GM18517 (cell line): Measurements from ENCODE around the gene C1QBP.
"Not testable (repeated sequence)": the region's sequence is repeated elsewhere in the genome, so short reads cannot be mapped to it uniquely, and the experiment has no call there.

Source experiments
- ATAC-seq: cut with Tn5 transposase; IDR thresholded peaks from one replicate; pipeline ENCODE4 v1.9.1; 2021; ENCODE audit warnings: mild to moderate bottlenecking, moderate library complexity; ENCODE audit not compliant: unreplicated experiment

Gene C1QBP

DNA sequence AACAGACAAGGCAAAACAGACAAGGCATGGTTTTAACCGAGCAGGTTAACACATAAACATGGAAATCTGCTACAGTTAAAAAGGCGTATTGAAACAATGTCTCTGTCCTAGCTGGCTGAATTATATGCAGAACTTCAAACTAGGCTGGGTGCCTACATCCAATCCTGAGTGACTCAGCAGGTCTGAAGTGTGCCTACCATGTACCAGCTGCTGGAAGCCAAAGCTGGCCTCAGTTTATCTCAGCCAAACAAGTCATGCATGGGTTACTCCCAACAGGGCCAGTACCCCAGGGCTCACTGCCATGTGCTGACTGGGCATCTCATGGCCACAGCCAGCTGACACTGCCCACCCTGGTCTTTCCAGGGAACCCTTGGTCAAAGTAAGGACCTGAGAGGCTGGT, 4.0 kb downstream of the C1QBP start:
- no peak for ATAC-seq

DNA sequence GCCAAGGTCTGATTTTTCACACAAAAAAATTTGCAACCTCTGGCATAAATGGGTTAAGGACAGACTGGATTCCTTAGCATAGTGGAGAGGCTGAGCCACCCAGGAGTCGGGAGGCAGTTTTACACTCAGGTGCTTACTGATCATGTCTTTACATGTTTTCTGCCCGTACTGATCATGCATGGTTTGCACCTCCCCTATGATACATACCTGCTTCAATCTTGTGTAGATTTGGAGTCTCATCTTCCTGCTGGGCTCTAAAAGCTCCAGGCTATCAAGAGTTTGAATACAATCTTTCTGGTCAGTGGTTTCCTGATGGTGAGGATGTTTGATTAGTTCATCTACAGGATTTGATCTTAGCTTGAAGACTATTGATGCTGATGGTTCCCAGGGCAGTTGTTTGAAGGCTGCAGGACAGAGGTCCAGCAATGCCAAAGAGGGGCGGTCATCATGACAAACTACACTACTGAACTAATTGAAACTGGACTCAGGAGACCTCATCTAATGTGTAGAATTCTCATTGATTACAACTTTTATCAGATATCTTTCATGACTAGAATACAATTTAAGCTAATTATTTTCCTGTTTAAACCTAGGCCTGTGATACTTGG, 6.9 kb downstream of the C1QBP start:
- no peak for ATAC-seq

DNA sequence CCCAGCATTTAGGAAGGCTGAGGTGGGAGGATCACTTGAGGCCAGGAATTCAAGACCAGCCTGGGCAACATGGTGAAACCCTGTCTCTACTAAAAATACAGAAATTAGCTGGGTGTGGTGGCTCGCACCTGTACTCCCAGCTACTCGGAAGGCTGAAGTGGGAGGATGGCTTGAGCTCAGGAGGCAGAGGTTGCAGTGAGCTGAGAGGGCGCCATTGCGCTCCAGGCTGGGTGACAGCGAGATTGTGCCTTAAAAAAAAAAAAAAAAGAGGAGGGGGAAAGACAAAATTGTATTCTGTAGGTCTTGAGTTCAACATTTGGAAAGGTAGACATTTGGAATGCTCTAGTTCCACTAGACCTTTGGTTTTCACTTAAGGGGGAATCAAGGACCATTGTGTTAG, 7.7 kb downstream of the C1QBP start:
- not testable (repeated sequence) for ATAC-seq

DNA sequence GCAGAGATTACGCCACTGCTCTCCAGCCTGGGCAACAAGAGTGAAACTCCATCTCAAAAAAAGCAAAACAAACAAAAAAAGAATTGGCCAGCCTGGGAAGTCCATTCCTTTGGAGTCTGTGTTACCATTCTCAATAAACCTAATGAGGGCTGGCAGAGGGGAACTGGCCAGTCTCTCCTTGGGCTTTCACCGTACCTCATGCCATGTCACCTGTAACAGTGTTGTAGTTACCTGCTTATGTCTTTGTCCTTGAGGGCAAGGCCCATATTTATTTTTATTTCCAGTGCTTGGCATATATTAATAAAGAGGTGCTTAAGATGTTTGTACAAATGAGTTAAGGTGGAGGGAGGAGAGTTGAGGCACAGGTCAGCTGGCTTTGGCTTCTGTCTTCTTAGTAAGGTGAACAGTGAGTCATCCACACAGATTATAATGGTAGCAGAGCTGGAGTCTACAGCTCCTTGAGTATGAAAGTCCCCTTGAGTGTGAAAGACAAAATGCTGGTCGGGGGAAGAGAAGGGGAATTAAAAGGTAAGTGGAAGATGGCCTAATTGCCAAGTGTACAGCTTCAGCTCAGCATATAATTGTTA, 8.4 kb downstream of the C1QBP start:
- ATAC-seq, result no peak

DNA sequence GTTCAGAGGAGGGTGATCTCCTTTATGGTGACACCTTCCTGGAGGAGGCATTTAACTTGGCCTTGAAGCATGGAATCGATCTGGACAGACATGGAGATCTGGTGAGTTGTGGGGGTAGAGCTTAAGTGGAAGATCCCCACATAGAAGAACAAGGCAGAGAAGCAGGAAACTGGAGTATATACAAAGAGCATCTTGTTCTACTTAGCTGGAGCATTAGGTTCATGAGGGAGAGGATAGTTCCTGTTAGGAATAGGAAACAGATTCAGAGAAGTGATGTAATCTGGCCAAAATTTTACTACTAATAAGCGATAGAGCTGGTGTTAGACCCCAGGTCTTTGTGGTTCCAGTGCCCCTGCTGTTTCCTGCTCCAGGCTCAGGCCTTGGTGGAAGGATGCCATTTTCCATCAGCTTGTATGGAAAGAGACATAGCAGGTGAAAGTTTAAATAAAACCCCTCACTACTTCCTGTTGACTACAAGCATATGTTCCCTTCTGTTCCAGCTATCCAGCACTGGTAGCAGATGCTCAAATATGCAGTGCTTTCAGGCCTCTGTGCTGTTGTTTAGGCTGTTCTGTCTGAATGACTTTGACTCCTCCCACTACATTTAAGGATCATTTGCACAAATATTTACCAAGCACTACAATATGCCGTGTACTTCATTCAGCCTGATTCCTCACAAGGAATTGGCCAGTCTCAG, 9.6 kb downstream of the C1QBP start:
- ATAC-seq, result no peak

DNA sequence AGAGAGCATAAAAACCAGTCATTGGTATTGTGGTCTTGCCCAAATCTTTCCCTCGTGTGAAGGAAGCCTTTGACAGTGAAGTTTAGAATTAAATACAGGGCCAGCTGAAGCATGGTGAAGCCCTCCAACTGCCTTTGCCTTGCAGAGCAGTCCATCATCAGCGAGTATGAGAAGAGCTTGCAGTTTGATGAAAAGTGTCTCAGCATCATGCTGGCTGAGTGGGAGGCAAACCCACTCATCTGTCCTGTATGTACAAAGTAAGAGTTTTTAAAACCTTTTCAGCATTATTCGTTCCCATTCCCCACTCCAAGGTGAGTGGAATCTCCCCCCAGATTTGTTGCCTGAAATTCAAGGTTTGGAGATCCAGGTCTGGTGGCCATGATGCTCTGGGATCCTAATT, 13.1 kb downstream of the C1QBP start:
- ATAC-seq, result no peak

DNA sequence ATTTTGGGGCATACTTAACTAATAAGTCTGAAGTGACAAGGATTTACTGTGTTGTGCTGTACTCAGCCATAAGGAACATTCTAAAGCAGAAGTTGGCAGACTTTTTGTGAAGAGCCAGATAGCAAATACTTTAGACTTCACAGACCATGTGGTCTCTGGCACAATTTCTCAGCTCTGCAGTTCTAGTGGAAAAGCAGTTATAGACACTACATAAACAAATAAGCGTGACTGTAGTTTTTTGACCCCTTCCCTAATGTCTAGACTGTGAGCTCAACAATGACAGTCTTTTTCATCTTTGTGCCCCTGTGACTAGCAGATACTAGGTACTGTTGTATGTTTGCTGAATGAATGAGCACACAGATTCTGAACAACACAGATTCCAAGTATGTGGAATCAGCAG, 14.0 kb downstream of the C1QBP start:
- ATAC-seq, result no peak

DNA sequence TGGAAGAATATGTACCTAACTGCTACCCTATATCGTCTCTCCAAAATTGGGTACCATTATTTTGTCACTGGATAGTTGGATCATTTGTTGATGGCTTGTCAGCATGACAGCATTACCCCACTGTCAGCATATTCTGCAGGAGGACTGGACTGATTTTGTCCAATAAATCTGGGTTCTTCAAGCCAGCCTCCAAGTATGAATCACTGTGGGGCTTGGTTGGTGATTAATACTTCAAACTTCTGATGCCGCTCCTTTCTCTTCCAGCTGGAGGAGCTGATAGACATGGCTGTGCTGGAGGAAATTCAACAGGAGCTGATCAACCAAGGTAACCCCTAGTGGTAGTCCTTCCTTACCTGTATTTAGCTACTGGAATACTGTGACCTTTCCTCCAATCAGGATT, 16.4 kb downstream of the C1QBP start:
- no peak for ATAC-seq

DNA sequence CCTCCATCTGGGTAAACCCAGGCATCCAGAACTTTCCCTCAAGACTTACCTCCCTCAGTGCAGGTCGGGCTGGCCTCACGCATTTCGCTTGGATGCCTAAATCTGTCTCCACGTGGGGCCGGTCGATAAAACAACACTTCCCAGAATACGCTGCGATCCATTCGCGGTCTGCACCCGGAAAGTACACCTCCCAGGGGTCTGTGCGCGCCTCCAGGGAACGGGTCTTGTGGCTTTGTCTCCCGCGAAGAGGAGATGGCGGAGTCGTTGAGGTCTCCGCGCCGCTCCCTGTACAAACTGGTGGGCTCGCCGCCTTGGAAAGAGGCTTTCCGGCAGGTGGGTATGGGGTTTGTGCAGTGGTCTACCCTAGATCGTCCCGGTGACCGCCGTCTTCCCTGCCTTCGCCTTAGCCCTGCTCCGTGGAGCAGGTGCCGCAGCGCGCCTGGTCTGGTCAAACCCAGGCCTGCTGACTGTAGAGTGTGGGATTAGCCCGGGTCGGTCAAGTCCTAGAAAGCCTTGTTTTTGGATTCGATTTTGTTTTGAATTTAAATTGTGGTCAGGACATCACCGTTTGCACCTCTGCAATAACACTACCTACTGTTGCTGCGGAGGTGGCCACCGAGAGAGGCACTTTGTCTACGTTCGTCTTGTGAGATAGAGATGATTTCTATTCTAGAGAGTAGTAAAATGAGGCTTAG, 18.8 kb downstream of the C1QBP start, which contains the start of gene RPAIN:
RPAIN (plus strand) TSS at position 224 of the 695 bp plus-strand sequence; CDS start at position 253, 29 bp downstream.
- ATAC-seq, result peak; percentile 47

DNA sequence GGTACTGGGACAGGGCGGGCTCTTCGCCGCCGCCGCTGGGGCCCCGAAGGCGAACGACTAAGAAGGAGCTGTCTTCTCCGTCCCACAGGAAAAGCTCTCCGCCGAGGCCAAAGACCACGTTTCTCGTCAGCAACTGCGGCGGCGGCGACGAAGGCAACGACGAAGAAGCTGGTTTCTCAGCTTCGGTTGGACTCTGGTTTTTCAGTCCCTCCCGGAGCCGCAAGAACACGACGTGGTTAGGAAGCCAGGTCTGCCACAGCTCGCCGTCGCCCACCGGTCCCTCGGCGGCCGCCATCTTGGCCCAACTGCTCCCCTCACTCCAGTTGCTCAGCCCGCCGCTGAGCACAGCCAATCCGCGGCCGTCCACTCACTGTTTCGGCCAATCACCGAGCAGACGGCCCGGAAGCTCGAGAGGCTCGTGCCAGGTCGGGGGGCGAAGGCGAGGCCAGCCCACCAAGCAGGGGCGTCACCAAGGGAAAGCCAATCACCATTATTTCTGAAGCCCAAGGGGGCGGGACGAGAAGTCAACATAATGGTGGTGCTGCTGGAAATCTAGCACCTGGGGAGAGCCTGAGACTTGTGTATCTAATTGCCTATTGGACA, 19.5 kb downstream of the C1QBP start, which contains the start of gene NUP88:
NUP88 (minus strand) TSS at position 307 of the 603 bp plus-strand sequence; CDS start at position 295, 12 bp downstream.
- ATAC-seq, result peak; percentile 85

DNA sequence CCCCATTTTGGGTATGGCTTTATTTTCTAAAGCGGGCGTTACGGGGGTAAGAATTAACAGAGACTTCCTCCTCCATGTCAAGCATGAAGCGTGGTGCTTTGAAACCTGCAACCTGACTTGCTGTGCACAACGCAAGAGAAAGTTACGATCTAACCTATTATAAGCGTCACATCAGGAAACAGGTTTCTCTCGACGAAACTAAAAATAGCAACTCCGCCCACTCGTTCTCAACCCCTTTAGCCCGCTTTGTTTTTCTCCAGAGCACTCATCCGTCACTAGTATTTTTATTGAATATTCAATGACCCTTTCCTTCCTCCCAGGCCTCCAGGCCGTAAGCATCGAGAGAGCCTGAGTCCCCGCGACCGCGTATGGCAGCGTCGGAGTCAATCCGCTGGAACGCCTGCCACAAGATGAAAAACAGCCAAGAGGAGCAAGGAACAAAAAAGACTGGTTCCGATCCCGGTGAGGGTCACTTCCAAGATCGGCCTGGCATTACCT, 20.0 kb downstream of the C1QBP start:
- ATAC-seq, result peak; percentile 37

DNA sequence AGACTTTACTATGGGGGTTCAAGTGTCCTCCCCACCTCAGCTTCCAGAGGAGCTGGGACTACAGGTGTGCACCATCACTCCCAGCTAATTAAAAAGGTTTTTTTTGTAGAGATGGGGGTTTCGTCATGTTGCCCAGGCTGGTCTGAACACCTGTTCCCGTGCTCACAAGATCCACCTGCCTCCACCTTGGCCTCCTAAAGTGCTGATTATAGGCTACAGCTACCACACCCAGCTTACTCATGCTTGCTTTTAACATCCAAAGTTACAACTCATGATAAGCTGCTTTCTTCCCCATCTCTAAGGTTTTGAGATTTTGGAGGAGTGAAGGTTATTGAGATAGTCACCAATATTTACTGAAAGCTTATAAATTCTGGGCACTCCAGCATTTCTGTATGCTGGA, 22.1 kb downstream of the C1QBP start:
- ATAC-seq, result no peak

DNA sequence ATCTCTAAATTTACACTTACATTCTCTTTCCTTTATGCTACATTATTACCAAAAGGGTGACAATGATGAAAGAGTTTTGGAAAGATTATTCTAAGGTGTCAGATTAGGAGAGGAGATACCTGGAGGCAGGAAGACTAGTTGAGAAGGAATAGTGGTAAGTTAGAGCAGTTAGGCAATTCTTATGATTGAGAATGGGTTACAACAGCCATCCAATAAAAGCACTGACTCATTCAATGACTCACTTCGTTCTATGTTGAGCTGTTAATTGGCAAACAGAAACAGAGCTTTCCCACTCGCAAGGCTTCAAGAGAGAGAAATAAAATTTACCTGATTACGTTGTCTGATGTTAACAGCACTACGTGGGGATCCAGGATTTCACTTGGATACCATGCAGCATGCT, 25.3 kb downstream of the C1QBP start:
- no peak for ATAC-seq

DNA sequence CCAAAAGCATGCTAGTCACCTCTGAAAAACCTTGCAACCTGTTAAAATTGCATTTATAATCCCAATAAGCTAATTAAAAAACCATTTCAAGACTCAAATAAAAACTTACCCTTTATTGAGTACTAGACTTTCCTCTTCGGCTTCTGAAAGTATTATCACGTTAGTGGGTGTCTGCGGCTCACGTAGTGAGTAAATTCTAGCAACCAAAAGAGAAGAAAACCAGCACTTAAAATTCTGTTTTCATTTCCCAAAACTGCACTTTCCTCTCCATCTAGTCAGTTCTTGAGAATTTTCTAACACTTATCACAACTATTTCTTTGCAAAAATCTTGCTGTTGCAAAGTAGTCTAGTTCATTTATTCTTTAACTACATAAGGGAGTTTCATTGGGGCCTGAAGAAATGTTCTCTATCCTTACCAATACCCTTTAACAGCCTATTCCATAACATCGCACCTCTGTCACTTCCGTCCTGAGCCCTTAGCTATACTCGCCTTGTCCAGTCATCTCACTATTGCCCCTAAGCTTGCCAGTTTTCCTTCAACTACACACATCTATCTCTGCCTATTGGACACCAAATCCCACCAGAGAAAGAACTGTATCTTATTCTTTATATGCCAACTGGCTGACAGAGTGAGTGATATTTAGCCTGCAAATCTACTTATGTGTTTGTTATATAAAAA, 28.2 kb downstream of the C1QBP start:
- no peak for ATAC-seq

DNA sequence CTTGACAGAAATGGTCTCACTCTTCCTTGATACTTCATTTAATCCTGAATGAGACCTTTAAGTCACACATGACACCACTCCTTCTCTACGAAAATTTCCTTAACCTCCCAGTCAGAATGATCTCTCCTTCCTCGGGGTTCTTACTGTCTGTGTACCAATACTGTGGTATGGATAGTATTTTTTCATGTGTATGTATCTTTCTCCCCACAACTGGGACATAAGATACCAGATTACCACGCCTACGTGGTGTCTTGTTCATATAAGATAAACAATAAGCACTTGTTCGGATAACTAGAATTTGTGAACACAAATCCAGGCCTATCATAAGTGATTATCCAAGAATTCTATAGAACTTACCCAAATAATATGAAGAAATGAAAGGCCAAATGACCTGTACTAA, 30.8 kb downstream of the C1QBP start:
- no peak for ATAC-seq

DNA sequence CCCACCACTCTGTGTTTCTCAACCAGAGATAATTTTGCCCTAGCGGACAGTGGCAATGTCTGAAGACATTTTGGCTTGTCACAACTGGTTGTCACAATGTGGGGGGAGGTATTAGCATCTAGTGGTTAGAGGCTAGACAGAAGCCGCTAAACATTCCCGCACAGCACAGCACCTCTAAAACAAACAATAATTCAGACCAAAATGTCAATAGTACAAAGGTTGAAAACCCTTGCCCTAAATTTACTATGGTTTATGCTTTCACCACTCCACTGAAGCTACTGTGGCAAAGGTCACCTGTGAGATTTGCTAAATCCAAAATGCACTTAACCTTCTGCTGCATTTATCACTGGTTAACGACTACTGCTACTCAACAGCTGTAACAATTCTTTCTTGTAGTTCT, 33.6 kb downstream of the C1QBP start:
- ATAC-seq, result no peak

DNA sequence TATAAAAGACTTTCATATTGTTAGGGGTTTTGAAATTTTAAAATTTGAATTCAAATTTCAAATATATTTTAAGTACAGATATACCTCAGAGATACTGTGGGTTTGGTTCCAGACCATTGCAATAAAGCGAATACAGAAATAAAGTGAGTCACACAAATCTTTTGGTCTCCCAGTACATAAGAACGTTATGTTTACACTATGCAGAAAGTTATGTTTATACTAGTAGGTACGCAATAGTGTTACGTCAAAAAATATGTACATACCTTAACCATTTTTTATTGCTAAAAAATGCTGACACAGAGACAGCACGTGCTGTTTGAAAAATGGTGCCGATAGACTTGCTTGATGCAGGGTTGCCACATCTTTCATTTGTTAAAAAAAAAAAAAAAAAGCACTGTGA, 39.2 kb downstream of the C1QBP start:
- ATAC-seq, result no peak

DNA sequence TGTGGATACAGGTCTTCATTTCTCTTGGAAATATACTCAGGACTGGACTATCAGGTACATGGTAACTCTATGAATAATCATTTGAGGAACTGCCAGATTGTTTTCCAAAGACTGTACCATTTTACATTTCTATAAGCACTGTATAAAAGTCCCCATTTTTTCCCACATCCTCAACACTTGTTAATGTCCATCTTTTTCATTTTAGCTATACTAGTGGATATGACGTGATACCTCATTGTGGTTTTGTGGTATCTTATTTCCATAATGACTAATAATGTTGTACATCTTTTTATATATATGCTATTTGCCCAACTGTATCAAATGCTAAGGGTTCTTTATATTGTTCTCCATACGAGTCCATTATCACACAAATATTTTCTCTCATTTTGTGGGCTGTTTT, 42.3 kb downstream of the C1QBP start:
- ATAC-seq, result no peak

DNA sequence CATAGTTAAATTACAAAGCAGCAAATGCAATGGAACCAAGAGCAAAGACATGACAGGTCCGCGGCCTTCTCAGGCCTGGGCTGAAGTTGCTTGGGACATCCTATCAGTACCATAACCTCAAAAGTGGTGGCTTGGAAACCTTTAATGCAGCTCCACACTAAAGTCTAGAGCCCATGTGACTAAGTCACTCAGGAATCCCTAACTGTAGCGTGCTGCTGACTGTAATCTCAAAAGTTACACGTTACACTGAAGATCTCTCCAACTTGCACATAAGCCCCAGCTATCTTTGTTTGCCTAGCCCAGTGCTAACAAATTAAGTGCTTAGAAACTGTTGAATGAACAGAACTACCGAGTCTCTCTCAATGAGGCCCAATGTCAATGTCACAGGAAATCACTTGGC, 47.3 kb downstream of the C1QBP start:
- no peak for ATAC-seq
